ENCODE results near the gene COQ8A. TPM values are rescaled to one million over a fixed set of nuclear protein-coding genes. Genes with fewer than 3 reads are reported as not detected.
"Not testable (repeated sequence)": the region's sequence is repeated elsewhere in the genome, so short reads cannot be mapped to it uniquely, and the experiment has no call there.

Gene COQ8A
- total RNA-seq, 3 donors from 2014 or later: 25.4 to 31.3 (median 31.0) TPM

DNA sequence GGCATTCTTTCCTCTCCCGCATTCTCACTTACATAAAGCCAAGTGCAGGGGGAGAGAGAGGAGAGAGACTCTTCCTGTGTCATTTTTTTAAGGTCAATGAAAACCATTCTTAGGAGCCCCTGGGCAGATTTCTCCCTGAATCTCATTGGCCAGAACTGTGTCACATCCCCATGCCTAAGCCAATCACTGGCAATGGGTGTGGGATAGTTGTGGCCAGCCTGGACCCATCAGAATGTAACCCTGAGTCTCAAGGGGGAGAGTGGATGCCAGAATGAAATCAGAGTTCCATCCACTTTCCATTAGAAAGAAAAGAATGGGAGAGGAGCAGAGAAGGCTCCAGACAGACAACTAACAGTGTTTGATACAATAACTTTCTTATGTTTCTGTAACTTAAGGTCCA, 31.2 kb upstream of the COQ8A start:
- no peak overlapping the region for H3K4me3 Mint-ChIP-seq
- peaks cover 2% of the 10 kb centered on the region for H3K4me1 Mint-ChIP-seq (ENCODE audit: low read depth)
- H3K27me3 Mint-ChIP-seq (ENCODE audit: low read depth): no peaks in the 10 kb centered on the region
- ATAC-seq (no peak), DNase-seq (no peak)
- H3K9me3 Mint-ChIP-seq: no peaks in the 10 kb centered on the region
- no peaks in the 10 kb centered on the region for H3K36me3 Mint-ChIP-seq (ENCODE audit: insufficient read depth)

DNA sequence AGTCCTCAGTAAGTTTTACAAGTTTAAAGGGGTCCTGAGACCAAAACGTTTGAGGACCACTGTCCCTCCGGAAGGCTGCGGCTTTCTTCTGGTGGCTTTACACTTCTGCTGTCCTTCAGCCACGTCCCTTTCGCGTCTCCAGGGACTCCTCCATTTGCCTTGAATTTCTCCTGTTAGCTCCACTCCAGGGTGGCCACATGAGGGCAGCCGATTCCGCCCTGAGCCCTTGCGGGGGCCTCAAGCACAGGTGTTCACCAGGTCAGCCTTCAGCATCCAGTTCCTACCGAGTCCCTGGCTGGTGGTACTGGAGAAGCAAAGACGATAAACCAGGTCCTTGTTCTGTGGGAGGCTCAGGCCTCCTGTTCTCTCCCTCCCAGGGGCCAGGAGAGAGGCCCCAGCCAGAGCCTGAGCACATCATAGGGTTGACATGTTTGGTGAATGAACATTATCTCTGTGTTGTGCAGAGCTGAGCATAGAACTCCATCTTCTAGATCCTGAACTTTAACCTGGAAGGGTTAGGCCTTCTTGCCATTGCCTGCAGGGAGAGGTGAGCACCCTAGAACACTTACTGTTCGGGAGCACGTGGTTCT, 27.4 kb upstream of the COQ8A start:
- H3K36me3 Mint-ChIP-seq (ENCODE audit: insufficient read depth): no peaks in the 10 kb centered on the region
- no peaks in the 10 kb centered on the region for H3K9me3 Mint-ChIP-seq
- H3K27me3 Mint-ChIP-seq (ENCODE audit: low read depth): no peaks in the 10 kb centered on the region
- ATAC-seq: peak; percentile 61 to 72
- peak; percentile 36 for DNase-seq
- no peak overlapping the region for H3K4me3 Mint-ChIP-seq
- peaks cover 2% of the 10 kb centered on the region for H3K4me1 Mint-ChIP-seq (ENCODE audit: low read depth)

DNA sequence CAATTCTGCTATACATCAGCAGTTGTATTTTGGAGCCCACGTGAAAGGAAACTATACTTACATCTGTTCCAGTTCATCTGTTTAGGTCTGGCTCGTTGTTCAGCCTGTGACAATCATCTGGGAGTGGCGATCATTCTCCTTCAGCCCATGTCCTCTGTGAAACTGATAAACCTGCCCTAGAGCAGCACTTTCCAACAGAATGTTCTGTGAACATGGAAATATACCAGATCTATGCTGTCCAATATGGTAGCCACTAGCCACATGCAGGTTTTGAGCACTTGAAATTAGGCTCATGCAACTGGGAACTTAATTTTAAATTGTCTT, 24.5 kb upstream of the COQ8A start:
- ATAC-seq (no peak), DNase-seq (no peak)
- no peak overlapping the region for H3K4me3 Mint-ChIP-seq
- H3K9me3 Mint-ChIP-seq: no peaks in the 10 kb centered on the region
- no peaks in the 10 kb centered on the region for H3K36me3 Mint-ChIP-seq (ENCODE audit: insufficient read depth)
- peaks cover 2% of the 10 kb centered on the region for H3K4me1 Mint-ChIP-seq (ENCODE audit: low read depth)
- no peaks in the 10 kb centered on the region for H3K27me3 Mint-ChIP-seq (ENCODE audit: low read depth)

DNA sequence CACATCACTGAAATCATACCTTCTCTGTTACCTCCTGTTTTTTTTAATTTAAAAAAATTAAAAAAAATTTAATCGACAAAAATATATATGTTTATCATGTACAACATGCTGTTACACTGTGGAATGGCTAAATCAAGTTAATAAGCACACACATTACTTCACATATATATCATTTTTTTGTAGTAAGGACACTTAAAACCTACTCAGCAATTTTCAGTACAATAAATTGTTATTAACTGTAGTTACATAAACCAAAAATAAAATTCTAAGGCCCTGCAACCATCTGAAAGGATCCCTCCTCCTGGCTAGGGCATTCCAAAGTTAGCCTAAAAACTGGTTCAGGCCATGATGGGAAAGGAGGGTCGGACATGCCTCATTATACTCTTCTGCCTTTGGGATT, 23.6 kb upstream of the COQ8A start:
- Mint-ChIP-seq H3K9me3 (no peaks in the 10 kb centered on the region), H3K4me3 (no peak overlapping the region), H3K36me3 (ENCODE audit: insufficient read depth) (no peaks in the 10 kb centered on the region), H3K27me3 (ENCODE audit: low read depth) (no peaks in the 10 kb centered on the region), H3K4me1 (ENCODE audit: low read depth) (peaks cover 2% of the 10 kb centered on the region)
- ATAC-seq (no peak), DNase-seq (no peak)

DNA sequence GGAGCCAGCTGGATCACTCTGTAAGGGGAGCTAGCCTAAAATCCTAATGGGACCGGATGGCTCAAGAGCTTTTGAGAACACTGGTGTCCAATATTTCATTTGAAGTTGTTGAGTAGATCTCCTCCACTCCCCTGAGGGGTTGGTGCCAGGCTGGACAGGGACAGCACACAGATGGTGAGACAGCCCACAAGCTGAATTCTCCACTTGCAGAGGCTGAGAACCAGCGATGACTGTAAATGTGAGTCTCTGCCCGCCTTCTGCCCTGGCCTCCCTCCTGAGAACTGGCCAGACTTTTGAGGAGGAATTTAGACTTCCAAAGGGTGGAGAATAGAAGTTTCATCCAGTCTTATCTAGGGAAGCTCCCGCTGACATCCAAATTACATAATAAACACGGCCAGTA, 20.5 kb upstream of the COQ8A start:
- Mint-ChIP-seq H3K4me1 (ENCODE audit: low read depth) (no peaks in the 10 kb centered on the region), H3K9me3 (no peaks in the 10 kb centered on the region), H3K36me3 (ENCODE audit: insufficient read depth) (no peaks in the 10 kb centered on the region), H3K4me3 (no peak overlapping the region), H3K27me3 (ENCODE audit: low read depth) (peaks cover 1% of the 10 kb centered on the region)
- no peak for ATAC-seq
- DNase-seq: no peak

DNA sequence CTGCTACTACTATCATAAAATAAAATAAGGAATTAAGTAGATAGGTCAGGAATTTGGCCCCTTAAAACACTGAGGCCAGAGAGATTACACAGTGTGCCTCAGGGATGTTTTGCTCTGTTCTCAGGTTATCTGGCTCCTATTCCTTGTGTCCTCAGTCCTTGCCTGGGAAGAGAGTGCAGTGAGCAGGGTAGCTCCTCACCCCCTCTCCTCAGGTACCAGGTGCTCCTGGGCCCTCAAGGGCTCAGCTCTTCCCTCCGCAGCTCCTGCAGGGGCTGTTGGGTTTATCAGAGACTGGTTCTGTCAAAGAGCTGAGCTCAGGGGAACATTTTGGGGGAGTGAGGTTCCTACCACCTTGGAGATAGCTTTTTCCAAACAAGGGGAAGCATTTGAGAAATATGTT, 20.1 kb upstream of the COQ8A start:
- Mint-ChIP-seq H3K36me3 (ENCODE audit: insufficient read depth) (no peaks in the 10 kb centered on the region), H3K4me3 (no peak overlapping the region), H3K27me3 (ENCODE audit: low read depth) (peaks cover 1% of the 10 kb centered on the region), H3K9me3 (no peaks in the 10 kb centered on the region), H3K4me1 (ENCODE audit: low read depth) (no peaks in the 10 kb centered on the region)
- no peak for DNase-seq
- ATAC-seq: no peak

DNA sequence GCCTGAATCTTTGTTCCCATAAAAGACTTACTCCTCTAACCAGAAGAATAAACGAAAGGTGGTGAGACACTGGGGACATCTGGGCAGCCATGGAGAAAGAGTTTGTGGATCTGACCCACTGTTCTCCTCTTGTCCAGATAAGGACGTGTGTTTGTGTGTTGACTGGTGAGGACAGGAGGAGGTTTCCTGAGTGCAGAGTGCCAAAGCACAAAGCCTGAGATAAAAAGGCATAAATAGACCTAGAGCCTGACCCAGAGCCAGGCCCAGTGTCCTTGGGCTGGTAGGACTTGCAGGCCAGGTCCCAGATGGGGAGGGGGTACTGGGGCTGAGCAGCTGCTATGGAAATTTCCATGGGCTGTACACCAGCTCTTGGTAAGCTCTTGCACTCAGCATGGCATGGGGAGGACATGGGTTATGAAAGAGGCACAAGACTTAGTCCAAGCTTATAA, 19.6 kb upstream of the COQ8A start:
- Mint-ChIP-seq H3K27me3 (ENCODE audit: low read depth) (peaks cover 1% of the 10 kb centered on the region), H3K36me3 (ENCODE audit: insufficient read depth) (peaks cover 3% of the 10 kb centered on the region), H3K4me3 (no peak overlapping the region), H3K4me1 (ENCODE audit: low read depth) (no peaks in the 10 kb centered on the region), H3K9me3 (no peaks in the 10 kb centered on the region)
- no peak for ATAC-seq
- DNase-seq: no peak

DNA sequence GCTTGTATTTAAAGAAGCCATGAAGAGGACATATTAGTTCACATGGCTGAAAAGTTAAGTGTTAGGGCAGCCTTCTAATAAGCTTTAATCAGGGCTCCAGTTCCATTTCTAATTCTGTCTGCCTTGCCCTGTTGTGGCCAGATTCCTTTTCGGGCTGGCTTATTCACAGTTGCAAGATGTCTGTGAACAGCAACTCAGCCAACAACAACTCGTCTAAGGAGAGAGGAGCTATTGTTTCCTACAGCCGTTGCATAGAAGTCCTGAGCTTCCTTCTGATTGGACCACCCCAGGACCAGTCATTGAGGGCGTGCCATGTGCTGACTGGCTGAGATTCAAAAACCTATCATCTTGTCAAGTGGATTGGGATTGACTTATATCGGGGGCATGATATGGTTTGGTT, 18.6 kb upstream of the COQ8A start:
- no peak for ATAC-seq
- H3K36me3 Mint-ChIP-seq (ENCODE audit: insufficient read depth): peaks cover 4% of the 10 kb centered on the region
- H3K4me1 Mint-ChIP-seq (ENCODE audit: low read depth): no peaks in the 10 kb centered on the region

DNA sequence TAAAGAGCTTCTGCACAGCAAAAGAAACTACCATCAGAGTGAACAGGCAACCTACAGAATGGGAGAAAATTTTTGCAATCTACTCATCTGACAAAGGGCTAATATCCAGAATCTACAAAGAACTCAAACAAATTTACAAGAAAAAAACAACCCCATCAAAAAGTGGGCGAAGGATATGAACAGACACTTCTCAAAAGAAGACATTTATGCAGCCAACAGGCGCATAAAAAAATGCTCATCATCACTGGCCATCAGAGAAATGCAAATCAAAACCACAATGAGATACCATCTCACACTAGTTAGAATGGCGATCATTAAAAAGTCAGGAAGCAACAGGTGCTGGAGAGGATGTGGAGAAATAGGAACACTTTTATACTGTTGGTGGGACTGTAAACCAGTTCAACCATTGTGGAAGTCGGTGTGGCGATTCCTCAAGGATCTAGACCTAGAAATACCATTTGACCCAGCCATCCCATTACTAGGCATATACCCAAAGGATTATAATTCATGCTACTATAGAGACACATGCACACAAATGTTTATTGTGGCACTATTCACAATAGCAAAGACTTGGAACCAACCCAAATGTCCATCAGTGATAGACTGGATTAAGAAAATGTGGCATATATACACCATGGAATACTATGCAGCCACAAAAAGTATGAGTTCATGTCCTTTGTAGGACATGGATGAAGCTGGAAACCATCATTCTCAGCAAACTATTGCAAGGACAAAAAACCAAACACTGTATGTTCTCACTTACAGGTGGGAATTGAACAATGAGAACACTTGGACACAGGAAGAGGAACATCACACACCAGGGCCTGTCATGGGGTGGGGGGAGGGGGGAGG, 10.6 kb upstream of the COQ8A start:
- not testable (repeated sequence) for H3K27me3 Mint-ChIP-seq (ENCODE audit: low read depth); H3K4me3 Mint-ChIP-seq; H3K36me3 Mint-ChIP-seq (ENCODE audit: insufficient read depth); H3K9me3 Mint-ChIP-seq; ATAC-seq; DNase-seq; H3K4me1 Mint-ChIP-seq (ENCODE audit: low read depth)

More for the DNA sequence above, 18.6 kb upstream of the COQ8A start:
- peaks cover 1% of the 10 kb centered on the region for H3K27me3 Mint-ChIP-seq (ENCODE audit: low read depth)
- H3K4me3 Mint-ChIP-seq: no peak overlapping the region
- DNase-seq: no peak
- no peaks in the 10 kb centered on the region for H3K9me3 Mint-ChIP-seq

DNA sequence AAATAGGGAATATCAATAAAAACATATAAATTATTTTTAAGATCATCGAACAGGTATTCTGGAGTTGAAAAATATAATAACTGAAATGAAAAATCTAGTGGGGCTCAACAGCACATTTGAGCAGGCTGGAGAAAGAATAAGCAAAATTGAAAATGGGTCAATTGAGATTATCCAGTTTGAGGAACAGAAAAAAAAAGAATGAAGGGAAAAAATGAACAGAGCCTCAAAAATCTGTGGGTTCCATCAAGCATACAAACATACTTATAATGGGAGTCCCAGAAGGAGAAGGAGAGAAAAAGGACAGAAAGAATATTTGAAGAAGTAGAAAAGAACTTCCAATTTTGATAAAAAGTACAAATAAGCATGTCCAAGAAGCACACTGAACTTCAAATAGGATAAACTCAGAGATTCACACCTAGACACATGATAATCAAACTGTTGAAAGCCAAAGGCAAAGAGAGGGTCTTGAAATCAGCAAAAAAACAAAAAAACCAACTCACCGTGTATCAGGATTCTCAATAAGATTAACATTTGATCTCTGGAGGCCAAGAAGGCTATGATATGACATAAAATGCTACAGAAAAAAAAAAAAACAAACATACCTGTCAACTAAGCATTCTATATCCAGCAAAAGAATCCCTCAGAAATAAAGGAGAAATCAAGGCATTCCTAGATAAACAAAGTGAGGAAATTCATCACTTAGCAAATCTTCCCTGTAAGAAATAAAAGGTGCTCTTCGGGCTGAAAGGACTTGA, 5.4 kb upstream of the COQ8A start:
- DNase-seq: no peak
- peaks cover 13% of the 10 kb centered on the region for H3K9me3 Mint-ChIP-seq
- no peak overlapping the region for H3K4me3 Mint-ChIP-seq
- peaks cover 12% of the 10 kb centered on the region for H3K4me1 Mint-ChIP-seq (ENCODE audit: low read depth)
- ATAC-seq: no peak
- no peaks in the 10 kb centered on the region for H3K27me3 Mint-ChIP-seq (ENCODE audit: low read depth)
- H3K36me3 Mint-ChIP-seq (ENCODE audit: insufficient read depth): peaks cover 7% of the 10 kb centered on the region

DNA sequence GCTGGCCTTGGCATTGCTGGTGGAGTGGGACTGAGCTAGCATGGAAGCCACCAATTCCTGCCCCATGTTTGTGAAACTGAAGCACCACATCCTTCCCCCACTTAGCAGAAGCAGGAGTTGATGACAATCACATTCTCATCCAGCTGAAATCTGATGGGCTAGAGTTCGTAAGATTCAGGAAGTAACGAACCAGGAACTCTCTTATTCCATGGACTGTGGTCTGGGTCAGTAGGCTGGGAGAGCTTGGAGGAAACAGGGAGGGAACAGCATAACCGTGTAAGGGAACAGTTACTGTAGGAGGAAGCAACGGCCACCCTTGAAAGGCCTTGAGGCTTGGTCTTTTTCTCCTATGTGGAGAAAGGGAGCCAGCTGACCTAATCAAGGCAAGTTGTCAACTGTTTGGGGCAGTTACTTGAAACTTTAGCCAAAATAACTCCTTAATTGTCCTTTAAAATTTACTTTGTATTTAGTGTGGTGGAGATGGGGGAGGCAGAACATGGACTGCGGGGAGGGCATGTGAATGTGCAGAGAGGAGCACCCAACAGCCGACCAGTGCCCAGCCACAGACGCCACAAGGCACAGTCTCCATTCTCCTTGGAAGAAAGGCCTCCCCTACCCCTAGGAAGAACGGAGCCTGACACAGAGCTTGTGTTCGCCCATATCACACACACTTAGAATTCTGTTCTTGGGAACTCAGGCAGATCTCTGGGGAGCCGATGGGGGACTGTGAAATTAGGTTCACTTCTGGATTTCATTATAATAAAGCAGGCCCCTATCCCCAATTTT, 2.0 kb upstream of the COQ8A start:
- H3K4me1 Mint-ChIP-seq (ENCODE audit: low read depth): peaks cover 33% of the 10 kb centered on the region
- no peaks in the 10 kb centered on the region for H3K27me3 Mint-ChIP-seq (ENCODE audit: low read depth)
- ATAC-seq: no peak
- H3K9me3 Mint-ChIP-seq: peaks cover 13% of the 10 kb centered on the region
- H3K36me3 Mint-ChIP-seq (ENCODE audit: insufficient read depth): peaks cover 8% of the 10 kb centered on the region
- DNase-seq: no peak
- peak overlapping the region; percentile 89 for H3K4me3 Mint-ChIP-seq

DNA sequence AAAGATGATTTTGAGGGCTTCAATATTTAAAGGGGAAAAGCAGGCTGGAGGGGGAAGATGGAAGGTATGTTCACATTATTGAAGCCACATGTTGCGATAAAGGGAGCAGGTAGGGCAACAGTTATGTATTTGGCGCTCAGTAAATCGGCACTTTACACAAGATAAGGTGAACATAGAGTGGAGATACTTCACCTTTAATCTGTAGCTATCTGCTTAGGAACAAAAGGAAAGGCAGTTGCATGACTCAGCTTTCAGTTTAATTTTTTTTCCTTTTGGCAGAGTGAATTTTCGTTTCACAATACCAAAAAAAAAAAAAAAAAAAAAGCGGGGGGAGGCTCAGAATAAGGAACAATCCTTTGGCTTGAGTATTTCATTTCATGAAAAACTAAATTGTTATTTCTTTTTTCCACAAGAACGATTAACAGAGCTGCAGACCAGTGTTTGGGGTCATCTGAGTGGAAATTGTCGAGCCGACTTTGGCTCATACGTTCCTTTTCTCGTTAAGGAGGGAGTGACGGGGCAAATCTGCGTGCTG, 1.1 kb upstream of the COQ8A start:
- Mint-ChIP-seq H3K4me1 (ENCODE audit: low read depth) (peaks cover 41% of the 10 kb centered on the region), H3K9me3 (peaks cover 13% of the 10 kb centered on the region), H3K36me3 (ENCODE audit: insufficient read depth) (peaks cover 8% of the 10 kb centered on the region), H3K4me3 (peak overlapping the region; percentile 89), H3K27me3 (ENCODE audit: low read depth) (no peaks in the 10 kb centered on the region)
- DNase-seq (no peak), ATAC-seq (no peak)

DNA sequence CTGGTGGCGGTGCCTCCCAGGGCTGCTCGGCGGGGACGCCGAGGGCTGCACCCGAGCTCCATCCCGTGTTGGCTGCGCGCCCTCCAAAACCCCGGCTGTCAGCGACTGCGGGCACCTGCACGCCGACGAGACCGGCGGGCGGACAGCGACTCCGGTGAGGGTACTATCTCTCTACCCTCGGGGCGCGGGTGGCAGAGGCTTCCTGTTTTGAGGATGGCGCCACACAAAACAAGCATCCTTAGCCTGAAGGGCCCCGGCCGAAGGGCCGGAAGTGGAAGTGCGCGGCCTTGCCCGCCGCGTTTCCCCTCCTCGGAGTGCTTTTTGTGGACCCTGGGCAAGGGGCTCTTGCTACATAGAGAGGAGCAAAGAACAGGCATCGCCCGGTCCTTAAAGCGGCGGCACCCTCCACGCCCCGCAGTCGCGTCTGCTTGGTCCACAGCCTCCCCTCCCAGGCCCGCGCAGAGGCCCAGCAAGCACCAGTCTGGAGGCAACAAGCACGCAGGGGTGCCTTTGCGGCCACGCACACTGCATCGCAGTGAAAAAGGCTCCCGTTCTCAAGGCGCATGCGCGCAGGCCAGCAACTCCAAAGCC, 561 bp upstream of the COQ8A start:
- H3K9me3 Mint-ChIP-seq: peaks cover 11% of the 10 kb centered on the region
- H3K27me3 Mint-ChIP-seq (ENCODE audit: low read depth): no peaks in the 10 kb centered on the region
- peaks cover 45% of the 10 kb centered on the region for H3K4me1 Mint-ChIP-seq (ENCODE audit: low read depth)
- DNase-seq (peak; percentile 50), ATAC-seq (peak; percentile 27 to 38)
- peaks cover 8% of the 10 kb centered on the region for H3K36me3 Mint-ChIP-seq (ENCODE audit: insufficient read depth)
- peak overlapping the region; percentile 89 for H3K4me3 Mint-ChIP-seq

DNA sequence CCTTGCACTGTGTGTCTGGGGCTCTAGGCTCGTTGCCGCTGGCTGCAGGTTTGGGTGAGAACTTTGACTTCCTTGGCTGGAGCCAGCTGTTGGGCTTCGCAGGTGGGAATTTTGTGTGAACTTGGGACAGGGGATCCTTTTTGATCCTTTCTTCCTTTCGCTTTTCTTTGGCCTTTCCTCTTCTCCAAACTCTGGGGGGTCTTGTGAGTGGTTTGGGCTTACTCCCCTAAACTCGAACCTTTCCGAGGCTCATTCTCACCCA, 643 bp downstream of the COQ8A start:
- H3K4me3 Mint-ChIP-seq: peak overlapping the region; percentile 89
- ATAC-seq: no peak
- peaks cover 2% of the 10 kb centered on the region for H3K36me3 Mint-ChIP-seq (ENCODE audit: insufficient read depth)
- peaks cover 49% of the 10 kb centered on the region for H3K4me1 Mint-ChIP-seq (ENCODE audit: low read depth)
- no peaks in the 10 kb centered on the region for H3K27me3 Mint-ChIP-seq (ENCODE audit: low read depth)
- H3K9me3 Mint-ChIP-seq: no peaks in the 10 kb centered on the region
- DNase-seq: no peak

Measured in activated T-cell treated with anti-CD3 and anti-CD28 coated beads, Interleukin-2, amount 50 U/mL, for 4 hours (primary cell).